ENCODE measurements around the gene NCAN. TPM values are rescaled to one million over a fixed set of nuclear protein-coding genes. Genes with fewer than 3 reads are reported as not detected.
A peak's percentile ranks its signal among the peaks of the same experiment; 100 is the strongest.

Gene NCAN
- total and polyA plus RNA-seq, 9 of the 15 experiments (the other 6 are each of a cell fraction or from before 2014, with no cell fraction given) = 0.04 TPM; not detected in 8

DNA sequence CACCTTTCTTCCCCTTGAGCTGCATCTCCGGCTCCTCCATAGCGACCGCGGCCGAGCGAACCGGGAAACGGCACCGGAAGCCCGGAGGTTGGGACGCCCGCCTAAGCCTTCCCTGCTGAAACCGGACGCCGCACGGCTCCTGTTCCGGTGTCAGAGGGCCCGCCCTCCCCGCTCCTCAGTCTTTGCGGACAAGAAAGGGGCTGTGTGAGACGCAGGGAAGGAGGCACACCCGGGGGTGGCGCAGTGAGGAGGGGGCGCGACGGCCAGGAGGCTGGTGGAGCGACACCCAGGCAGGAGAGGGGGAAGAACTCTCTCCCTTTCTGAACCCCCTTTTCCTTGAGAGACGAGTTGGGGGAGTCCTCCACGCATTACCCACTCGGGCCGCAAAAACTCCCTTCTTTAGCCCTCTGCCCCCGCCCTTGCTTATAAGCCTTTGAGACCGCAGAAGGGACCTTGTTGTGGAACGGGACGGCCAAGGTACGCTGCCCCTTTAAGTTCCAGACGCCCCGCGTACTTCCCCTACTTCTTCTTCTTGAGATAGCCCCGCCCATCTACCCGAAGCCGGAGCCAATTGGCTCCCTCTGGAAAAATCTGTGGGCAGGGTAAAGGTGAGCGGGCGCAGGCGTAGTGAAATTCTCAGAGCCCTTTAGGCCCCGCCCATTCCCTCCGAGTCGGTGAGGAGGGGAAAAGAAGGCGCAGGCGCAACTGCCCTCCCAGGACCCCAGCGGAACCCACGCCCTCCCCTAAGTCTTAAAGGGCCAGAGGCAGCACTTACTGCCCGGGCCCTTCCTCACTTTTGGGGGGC, 19.5 kb upstream of the NCAN start, which contains the start of the genes BORCS8 and RFXANK (continued):
- TF ChIP-seq, protein P1, sequence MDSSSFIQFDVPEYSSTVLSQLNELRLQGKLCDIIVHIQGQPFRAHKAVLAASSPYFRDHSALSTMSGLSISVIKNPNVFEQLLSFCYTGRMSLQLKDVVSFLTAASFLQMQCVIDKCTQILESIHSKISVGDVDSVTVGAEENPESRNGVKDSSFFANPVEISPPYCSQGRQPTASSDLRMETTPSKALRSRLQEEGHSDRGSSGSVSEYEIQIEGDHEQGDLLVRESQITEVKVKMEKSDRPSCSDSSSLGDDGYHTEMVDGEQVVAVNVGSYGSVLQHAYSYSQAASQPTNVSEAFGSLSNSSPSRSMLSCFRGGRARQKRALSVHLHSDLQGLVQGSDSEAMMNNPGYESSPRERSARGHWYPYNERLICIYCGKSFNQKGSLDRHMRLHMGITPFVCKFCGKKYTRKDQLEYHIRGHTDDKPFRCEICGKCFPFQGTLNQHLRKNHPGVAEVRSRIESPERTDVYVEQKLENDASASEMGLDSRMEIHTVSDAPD (CRISPR knock-in tag; IDR thresholded peaks at IDR 0.05) = no peak
- no peak for TF ChIP-seq CHD4 (IDR thresholded peaks at IDR 0.05; ENCODE audit: insufficient read depth, insufficient replicate concordance, low read depth, low read length, poor library complexity, severe bottlenecking)
- peak; percentile 78; the same call in 1 of the 2 replicates for TF ChIP-seq KLF13 (tag; IDR thresholded peaks at IDR 0.05; ENCODE audit: borderline replicate concordance, low read depth)
- TF ChIP-seq MIER1 (IDR thresholded peaks at IDR 0.05; ENCODE audit: low read depth) = peak; percentile 76
- TF ChIP-seq, protein P2, sequence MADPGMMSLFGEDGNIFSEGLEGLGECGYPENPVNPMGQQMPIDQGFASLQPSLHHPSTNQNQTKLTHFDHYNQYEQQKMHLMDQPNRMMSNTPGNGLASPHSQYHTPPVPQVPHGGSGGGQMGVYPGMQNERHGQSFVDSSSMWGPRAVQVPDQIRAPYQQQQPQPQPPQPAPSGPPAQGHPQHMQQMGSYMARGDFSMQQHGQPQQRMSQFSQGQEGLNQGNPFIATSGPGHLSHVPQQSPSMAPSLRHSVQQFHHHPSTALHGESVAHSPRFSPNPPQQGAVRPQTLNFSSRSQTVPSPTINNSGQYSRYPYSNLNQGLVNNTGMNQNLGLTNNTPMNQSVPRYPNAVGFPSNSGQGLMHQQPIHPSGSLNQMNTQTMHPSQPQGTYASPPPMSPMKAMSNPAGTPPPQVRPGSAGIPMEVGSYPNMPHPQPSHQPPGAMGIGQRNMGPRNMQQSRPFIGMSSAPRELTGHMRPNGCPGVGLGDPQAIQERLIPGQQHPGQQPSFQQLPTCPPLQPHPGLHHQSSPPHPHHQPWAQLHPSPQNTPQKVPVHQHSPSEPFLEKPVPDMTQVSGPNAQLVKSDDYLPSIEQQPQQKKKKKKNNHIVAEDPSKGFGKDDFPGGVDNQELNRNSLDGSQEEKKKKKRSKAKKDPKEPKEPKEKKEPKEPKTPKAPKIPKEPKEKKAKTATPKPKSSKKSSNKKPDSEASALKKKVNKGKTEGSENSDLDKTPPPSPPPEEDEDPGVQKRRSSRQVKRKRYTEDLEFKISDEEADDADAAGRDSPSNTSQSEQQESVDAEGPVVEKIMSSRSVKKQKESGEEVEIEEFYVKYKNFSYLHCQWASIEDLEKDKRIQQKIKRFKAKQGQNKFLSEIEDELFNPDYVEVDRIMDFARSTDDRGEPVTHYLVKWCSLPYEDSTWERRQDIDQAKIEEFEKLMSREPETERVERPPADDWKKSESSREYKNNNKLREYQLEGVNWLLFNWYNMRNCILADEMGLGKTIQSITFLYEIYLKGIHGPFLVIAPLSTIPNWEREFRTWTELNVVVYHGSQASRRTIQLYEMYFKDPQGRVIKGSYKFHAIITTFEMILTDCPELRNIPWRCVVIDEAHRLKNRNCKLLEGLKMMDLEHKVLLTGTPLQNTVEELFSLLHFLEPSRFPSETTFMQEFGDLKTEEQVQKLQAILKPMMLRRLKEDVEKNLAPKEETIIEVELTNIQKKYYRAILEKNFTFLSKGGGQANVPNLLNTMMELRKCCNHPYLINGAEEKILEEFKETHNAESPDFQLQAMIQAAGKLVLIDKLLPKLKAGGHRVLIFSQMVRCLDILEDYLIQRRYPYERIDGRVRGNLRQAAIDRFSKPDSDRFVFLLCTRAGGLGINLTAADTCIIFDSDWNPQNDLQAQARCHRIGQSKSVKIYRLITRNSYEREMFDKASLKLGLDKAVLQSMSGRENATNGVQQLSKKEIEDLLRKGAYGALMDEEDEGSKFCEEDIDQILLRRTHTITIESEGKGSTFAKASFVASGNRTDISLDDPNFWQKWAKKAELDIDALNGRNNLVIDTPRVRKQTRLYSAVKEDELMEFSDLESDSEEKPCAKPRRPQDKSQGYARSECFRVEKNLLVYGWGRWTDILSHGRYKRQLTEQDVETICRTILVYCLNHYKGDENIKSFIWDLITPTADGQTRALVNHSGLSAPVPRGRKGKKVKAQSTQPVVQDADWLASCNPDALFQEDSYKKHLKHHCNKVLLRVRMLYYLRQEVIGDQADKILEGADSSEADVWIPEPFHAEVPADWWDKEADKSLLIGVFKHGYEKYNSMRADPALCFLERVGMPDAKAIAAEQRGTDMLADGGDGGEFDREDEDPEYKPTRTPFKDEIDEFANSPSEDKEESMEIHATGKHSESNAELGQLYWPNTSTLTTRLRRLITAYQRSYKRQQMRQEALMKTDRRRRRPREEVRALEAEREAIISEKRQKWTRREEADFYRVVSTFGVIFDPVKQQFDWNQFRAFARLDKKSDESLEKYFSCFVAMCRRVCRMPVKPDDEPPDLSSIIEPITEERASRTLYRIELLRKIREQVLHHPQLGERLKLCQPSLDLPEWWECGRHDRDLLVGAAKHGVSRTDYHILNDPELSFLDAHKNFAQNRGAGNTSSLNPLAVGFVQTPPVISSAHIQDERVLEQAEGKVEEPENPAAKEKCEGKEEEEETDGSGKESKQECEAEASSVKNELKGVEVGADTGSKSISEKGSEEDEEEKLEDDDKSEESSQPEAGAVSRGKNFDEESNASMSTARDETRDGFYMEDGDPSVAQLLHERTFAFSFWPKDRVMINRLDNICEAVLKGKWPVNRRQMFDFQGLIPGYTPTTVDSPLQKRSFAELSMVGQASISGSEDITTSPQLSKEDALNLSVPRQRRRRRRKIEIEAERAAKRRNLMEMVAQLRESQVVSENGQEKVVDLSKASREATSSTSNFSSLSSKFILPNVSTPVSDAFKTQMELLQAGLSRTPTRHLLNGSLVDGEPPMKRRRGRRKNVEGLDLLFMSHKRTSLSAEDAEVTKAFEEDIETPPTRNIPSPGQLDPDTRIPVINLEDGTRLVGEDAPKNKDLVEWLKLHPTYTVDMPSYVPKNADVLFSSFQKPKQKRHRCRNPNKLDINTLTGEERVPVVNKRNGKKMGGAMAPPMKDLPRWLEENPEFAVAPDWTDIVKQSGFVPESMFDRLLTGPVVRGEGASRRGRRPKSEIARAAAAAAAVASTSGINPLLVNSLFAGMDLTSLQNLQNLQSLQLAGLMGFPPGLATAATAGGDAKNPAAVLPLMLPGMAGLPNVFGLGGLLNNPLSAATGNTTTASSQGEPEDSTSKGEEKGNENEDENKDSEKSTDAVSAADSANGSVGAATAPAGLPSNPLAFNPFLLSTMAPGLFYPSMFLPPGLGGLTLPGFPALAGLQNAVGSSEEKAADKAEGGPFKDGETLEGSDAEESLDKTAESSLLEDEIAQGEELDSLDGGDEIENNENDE (IDR thresholded peaks at IDR 0.05; ENCODE audit: low read depth, low read length) = no peak
- TF ChIP-seq ZFP1 (CRISPR knock-in tag; IDR thresholded peaks at IDR 0.05) = 0 out of 2 replicates have a peak, but pooled peaks have one; percentile 5
- TF ChIP-seq SAP30 (IDR thresholded peaks at IDR 0.05; ENCODE audit: borderline replicate concordance, insufficient read depth, low read depth, low read length, poor library complexity, severe bottlenecking) = peak; percentile 82
- no peak for TF ChIP-seq HEY1 (CRISPR knock-in tag; IDR thresholded peaks at IDR 0.05; ENCODE audit: borderline replicate concordance)
- no peak for TF ChIP-seq ZNF347 (CRISPR knock-in tag; IDR thresholded peaks at IDR 0.05; ENCODE audit: low read depth)

Measured in K562 (cell line).